WERI-Rb-1 (cell line): ENCODE data around the gene CCL24.
"Not testable (repeated sequence)": the region's sequence is repeated elsewhere in the genome, so short reads cannot be mapped to it uniquely, and the experiment has no call there.

Experiments
- DNase-seq: peaks from one replicate; pipeline ENCODE4 v3.0.0-alpha.2; 2020
- H3K27ac ChIP-seq: fragments of 250-450 bp; sonication (Bioruptor Pico); 2 replicates; pipeline ENCODE4 v1.5.1; 2020; ENCODE audit warnings: mild to moderate bottlenecking, moderate library complexity
- H3K27me3 ChIP-seq: fragments of 250-450 bp; sonication (Bioruptor Pico); 2 replicates; pipeline ENCODE4 v1.5.1; 2021; ENCODE audit warnings: mild to moderate bottlenecking, low read depth, moderate library complexity; ENCODE audit not compliant: insufficient read depth, severe bottlenecking
- H3K36me3 ChIP-seq: fragments of 250-450 bp; sonication (Bioruptor Pico); 2 replicates; pipeline ENCODE4 v1.5.1; 2020; ENCODE audit warnings: mild to moderate bottlenecking, moderate library complexity
- H3K4me3 ChIP-seq: 2 replicates; pipeline ENCODE4 v1.5.1; 2011; ENCODE audit warnings: low read depth, mild to moderate bottlenecking, control low read depth, low read length
- H3K9me3 ChIP-seq: fragments of 250-450 bp; sonication (Bioruptor Pico); 2 replicates; pipeline ENCODE4 v1.5.1; 2021; ENCODE audit warnings: mild to moderate bottlenecking, moderate library complexity; ENCODE audit not compliant: severe bottlenecking
- CTCF ChIP-seq: IDR thresholded peaks from 2 replicates; pipeline ENCODE4 v1.5.1; 2011; ENCODE audit warnings: low read depth, mild to moderate bottlenecking, control low read depth, inconsistent platforms, low read length

The CCL24 gene

GRCh38 chr7:75813781-75814236, at the start of gene CCL24:
Gene CCL24 (minus strand): TSS chr7:75813806. CDS start chr7:75813715, 91 bp downstream.
- H3K4me3 ChIP-seq = no peak within 1 kb of the TSS
- TF ChIP-seq CTCF = no peak
- H3K27me3 ChIP-seq = no peaks in the 10 kb centered on the region
- no peaks in the 10 kb centered on the region for H3K36me3 ChIP-seq
- no peak for DNase-seq
- H3K9me3 ChIP-seq = no peaks in the 10 kb centered on the region
- H3K27ac ChIP-seq = no peak within 1 kb of the TSS

GRCh38 chr7:75861636-75862035, 48.0 kb upstream of the CCL24 start:
- Histone ChIP-seq H3K27ac (no peak overlapping the region), H3K9me3 (no peaks in the 10 kb centered on the region), H3K4me3 (no peak overlapping the region), H3K36me3 (no peaks in the 10 kb centered on the region), H3K27me3 (no peaks in the 10 kb centered on the region)
- no peak for TF ChIP-seq CTCF
- DNase-seq = no peak

- Histone ChIP-seq H3K9me3 (no peaks in the 10 kb centered on the region), H3K4me3 (no peak overlapping the region), H3K36me3 (no peaks in the 10 kb centered on the region), H3K27me3 (no peaks in the 10 kb centered on the region), H3K27ac (no peak overlapping the region)
- TF ChIP-seq CTCF = no peak
- no peak for DNase-seq
Observed at GRCh38 chr7:75858410-75858809, 44.8 kb upstream of the CCL24 start.

- TF ChIP-seq CTCF = no peak
- Histone ChIP-seq H3K27ac (no peak overlapping the region), H3K9me3 (no peaks in the 10 kb centered on the region), H3K27me3 (no peaks in the 10 kb centered on the region), H3K4me3 (no peak overlapping the region), H3K36me3 (no peaks in the 10 kb centered on the region)
- no peak for DNase-seq
Observed at GRCh38 chr7:75856536-75856935, 42.9 kb upstream of the CCL24 start.

GRCh38 chr7:75854813-75855345, 41.3 kb upstream of the CCL24 start:
- not testable (repeated sequence) for H3K27me3 ChIP-seq, H3K4me3 ChIP-seq, DNase-seq, H3K9me3 ChIP-seq, H3K36me3 ChIP-seq, H3K27ac ChIP-seq

- Histone ChIP-seq H3K27ac (no peak overlapping the region), H3K27me3 (no peaks in the 10 kb centered on the region), H3K4me3 (no peak overlapping the region), H3K9me3 (no peaks in the 10 kb centered on the region), H3K36me3 (no peaks in the 10 kb centered on the region)
- no peak for DNase-seq
- TF ChIP-seq CTCF = no peak
Observed at GRCh38 chr7:75854233-75854632, 40.6 kb upstream of the CCL24 start.
